Cerebellar nuclear complex (tissue), 1 donor: ENCODE results near the gene PRRG2.
A peak's percentile ranks its signal among the peaks of the same experiment; 100 is the strongest.

Experiments
- DNase-seq, 2 experiments: peaks; one replicate each; lab custom pipeline; 2025; lab: John Stamatoyannopoulos, UW

The PRRG2 gene

DNA sequence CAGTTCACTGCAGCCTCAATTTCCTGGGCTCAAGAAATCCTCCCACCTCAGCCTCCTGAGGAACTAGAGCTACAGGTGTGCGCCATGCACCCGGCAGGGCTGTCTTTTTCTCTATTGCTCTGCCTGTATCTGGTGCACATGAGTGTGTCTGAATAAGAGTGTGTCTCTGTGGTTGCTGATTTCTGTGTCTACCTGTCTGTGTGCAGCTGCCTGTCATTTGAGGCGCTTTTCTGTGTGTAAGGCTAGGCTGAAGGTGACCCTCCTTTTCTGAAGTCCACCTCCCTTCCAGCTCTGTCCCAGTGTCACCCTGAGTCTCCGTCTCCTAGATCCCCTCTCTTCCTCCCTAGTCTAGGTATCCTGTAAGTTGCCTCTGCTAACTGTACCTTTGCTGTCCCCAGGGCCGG, 8.4 kb downstream of the PRRG2 start:
- no peak for DNase-seq

DNA sequence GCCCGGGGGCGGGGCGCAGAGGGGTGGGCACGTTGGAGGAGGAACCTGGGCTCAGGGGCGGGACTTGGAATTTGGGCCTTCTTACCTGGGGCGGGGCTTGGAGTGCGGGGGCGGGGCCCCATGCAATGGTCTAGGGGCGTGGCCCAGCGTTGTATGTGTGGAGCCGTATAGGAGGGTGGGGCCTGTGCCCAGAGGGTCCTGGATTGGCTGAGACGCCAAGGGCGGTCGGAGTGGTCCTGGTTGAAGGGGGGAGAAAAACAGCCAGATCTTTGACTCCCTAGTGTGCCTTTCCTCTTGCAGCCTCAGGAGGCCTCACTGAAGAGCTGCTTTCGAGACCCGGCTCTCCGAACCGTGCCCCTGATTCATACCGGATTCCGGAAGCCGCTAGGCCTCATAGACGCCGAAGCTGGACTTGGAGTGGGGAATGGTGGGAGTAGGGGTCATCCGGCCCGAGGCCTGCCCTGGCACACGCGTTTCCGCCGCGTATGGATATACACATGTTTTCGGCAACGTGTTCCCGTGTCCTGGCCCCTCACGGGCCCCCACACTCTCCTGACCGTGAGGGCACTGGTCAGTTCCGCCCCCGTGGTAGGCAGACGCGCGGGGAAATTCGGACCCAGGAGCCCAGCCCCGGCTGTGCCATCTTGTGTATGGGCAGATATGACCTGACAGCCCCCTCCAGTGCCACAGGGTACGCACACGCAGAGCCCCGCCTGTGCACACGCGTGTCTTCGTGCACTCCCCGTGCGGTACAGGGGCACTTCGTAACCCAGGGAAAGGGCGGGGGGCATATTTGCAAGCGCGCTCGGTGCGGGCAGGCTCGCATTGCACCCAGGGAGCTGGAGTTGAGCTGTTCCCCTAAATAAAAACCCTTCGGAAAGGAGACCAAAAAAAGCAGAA, 9.2 kb downstream of the PRRG2 start:
- DNase-seq = peak; percentile 62 to 81

GRCh38 chr19:49590971-49591730, 10.0 kb downstream of the PRRG2 start, which contains the start of gene PRR12:
TSS of gene PRR12 (plus strand) at chr19:49591182. CDS start at chr19:49591655, 473 bp downstream.
- peak in 1 of 2 experiments; percentile 29 for DNase-seq

- no peak for DNase-seq
Observed at GRCh38 chr19:49591731-49592485, 10.8 kb downstream of the PRRG2 start.

GRCh38 chr19:49592486-49593232, 11.5 kb downstream of the PRRG2 start:
- no peak for DNase-seq

DNA sequence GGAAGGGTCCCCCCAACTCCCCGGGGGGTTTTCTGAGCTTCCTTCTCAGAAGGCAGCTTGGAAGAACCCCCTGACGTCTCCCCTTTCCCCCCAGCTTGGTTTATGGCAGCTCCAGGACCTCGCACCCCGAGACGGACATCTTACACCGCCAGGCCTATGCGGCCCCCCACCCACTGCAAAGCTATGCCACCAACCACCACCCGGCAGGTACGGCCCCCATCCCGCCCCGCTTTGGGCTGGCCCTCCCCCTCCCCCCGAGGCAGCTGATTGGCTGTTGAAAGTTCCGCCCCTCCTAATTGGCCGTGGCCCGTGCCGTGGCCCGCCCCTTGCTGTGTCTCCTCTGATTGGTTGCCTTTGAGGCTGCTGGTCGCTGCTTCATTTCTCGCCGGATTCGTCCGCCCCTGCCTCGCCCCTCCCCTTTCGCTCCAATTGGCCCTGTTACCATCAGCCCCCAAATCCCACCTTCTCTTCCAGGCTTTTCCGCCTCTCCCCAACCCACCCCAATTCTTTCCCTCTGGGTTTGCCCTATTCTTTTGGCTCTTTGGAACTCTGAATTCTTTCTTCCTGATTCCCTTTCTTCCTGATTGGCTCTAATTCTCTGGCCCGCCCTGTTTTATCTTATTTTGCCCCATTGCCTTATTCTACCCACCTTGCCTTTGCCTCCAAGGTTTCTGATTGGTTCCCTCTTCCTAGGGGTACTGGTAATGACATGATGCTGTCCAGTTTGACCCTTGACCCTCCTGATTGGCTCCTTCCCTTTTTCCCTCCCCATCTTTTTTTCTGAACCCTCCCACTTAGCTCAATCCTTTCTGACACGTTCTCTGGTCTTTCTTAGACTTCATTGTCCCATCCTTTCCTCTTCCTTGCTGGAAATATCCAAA, 12.4 kb downstream of the PRRG2 start:
- DNase-seq = peak; percentile 22 to 68

DNA sequence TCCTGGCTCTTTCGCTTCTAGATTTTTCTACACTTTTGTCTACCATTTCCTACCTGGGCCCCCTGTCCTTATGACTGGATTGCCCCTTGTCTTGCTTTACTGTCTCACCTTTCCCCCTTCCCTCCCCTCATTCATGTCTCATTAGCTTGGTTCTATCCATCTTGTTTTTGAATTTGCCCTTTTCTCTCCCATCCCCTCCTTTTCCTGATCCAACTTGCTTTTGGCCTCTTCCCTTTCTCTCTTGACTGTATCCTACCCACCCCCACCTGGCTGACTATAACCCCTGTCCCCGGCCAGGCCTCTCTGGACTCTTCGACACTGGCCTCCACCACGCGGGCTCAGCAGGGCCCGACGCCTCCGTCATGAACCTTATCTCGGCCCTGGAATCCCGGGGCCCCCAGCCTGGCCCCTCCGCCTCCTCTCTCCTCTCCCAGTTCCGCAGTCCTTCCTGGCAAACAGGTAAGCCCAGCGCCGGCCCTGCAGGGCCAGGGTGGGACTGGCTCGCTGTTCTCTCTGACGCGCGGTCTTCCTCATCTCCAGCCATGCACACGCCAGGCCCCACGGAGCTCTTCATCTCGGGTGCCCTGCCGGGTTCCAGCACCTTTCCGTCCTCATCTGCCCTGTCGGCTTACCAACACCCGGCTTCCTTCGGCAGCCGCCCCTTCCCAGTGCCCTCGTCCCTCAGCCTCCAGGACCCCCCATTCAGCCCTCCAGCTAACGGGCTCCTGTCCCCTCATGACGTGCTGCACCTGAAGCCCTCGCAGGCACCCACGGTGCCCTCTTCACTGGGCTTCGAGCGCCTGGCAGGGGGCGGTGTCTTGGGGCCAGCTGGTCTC, 13.3 kb downstream of the PRRG2 start:
- no peak for DNase-seq

DNA sequence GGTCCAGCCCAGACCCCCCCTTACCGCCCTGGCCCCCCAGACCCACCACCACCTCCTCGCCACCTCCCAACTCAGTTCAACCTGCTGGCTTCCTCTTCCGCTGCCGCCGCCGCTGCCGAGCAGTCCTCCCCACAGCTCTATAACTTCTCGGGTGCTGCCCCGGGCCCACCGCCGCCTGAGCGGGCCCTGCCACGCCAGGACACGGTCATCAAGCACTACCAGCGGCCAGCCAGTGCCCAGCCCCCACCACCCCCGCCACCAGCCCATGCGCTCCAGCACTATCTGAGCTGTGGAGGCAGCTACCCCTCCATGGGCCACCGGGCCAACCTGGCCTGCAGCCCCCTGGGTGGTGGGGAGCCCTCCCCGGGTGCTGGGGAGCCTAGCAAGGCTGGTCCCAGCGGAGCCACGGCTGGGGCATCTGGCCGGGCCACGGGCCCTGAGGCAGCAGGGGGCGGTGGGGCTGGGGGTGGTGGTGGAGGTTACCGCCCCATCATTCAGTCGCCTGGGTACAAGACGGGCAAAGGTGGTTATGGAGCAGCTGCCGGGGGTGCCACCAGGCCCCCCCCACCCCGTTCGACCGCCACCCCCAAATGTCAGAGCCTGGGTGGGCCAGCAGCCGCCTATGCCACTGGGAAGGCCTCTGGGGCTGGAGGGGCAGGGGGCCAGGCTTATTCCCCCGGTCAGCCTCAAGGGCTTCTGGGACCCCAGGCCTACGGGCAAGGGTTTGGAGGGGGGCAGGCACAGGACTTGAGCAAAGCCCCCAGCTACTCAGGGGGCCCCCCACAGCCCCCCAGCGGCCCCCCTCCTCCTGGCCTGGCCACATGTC, 14.1 kb downstream of the PRRG2 start:
- DNase-seq = no peak

DNA sequence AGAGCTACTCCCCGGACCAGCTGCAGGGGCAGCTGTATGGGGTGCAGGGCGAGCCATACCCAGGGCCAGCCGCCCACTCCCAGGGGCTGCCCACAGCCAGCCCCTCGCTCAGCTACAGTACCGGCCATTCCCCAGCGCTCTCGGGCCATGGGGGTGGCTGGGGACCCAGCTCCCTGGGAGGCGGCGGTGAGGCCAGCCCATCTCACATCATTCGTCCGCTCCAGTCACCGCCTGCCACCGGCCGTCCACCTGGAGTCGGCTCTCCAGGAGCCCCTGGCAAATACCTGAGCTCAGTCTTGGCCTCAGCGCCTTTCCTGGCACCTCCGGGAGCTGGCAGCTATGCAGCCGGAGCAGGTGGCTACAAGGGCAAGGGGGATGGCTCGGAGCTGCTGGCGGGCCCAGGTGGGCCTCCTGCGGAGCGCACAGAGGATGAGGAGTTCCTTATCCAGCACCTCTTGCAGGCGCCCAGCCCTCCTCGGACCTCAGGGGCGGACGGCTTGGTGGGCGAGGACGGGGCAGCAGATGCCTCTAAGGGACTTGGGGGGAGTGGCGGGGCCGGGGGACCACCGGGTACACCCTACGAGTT, 14.8 kb downstream of the PRRG2 start:
- peak in 1 of 2 experiments; percentile 24 for DNase-seq

DNA sequence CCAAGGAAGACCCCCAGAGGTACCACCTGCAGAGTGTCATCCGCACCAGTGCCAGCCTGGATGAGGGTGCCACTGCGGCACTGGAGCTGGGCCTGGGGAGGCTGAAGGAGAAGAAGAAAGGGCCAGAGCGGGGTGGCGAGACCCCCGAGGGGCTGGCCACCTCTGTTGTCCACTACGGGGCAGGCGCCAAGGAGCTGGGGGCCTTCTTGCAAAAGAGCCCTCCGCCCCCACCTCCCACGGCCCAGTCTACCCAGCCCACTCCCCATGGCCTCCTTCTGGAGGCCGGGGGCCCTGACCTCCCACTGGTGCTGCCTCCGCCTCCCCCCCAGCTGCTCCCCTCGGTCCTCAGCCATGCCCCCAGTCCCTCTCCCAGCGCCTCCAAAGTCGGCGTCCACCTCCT, 15.3 kb downstream of the PRRG2 start:
- DNase-seq = no peak

DNA sequence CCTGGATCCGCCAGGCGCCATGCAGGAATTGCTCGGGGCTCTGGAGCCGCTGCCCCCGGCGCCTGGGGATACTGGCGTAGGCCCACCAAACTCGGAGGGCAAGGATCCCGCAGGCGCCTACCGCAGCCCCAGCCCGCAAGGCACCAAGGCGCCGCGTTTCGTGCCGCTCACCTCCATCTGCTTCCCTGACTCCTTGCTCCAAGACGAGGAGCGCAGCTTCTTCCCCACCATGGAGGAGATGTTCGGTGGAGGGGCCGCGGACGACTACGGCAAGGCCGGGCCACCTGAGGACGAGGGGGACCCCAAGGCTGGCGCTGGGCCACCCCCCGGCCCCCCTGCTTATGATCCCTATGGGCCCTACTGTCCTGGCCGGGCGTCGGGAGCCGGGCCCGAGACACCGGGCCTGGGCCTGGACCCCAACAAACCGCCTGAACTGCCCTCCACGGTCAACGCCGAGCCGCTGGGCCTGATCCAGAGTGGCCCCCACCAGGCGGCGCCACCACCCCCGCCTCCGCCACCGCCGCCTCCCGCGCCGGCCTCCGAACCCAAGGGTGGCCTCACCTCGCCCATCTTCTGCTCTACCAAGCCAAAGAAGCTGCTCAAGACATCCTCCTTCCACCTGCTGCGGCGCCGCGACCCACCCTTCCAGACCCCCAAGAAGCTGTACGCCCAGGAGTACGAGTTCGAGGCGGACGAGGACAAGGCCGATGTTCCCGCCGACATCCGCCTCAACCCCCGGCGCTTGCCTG, 16.0 kb downstream of the PRRG2 start:
- no peak for DNase-seq

GRCh38 chr19:49597703-49597974, 16.5 kb downstream of the PRRG2 start:
- DNase-seq = no peak

DNA sequence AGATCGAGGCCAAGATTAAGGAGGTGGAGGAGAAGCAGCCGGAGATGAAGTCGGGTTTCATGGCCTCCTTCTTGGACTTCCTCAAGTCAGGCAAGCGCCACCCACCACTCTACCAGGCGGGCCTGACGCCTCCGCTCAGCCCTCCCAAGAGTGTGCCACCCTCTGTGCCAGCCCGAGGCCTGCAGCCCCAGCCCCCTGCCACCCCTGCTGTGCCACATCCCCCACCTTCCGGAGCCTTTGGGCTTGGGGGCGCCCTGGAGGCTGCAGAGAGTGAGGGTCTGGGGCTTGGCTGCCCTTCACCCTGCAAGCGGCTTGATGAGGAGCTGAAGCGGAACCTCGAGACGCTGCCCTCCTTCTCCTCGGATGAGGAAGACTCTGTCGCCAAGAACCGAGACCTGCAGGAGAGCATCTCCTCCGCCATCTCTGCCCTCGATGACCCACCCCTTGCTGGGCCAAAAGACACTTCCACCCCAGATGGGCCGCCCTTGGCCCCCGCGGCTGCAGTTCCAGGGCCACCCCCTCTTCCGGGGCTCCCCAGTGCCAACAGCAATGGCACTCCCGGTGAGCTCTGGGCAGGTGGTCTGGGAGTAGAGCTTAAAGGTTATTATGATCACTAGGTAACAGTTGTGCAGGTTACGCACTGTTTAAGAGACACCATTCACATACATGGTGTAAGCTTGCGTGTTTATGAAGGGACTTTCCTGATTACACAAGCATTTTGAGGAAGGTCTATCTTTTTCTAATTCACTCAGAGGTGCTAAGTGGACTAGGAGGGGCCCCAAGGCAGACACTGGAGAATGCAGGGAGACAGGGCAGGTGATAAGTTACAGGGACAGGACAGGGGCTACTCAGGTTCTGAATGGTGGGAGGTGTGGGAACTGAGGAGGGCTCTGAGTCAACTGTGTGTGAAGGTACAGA, 18.5 kb downstream of the PRRG2 start:
- DNase-seq = no peak

DNA sequence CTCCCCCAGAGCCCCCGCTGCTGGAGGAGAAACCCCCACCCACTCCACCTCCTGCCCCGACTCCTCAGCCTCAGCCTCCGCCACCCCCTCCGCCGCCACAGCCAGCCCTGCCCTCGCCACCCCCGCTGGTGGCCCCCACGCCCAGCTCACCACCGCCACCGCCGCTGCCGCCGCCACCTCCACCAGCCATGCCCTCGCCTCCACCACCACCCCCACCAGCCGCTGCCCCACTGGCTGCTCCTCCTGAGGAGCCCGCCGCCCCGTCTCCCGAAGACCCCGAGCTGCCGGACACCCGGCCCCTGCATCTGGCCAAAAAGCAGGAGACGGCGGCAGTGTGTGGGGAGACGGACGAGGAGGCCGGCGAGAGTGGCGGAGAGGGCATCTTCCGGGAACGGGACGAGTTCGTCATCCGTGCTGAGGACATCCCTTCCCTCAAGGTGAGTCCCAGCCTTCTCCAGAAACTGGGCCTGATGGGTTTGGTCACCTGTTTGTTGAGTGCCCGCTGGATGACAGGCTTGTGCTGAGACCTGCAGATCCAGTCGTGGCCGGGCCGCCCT, 20.4 kb downstream of the PRRG2 start:
- no peak for DNase-seq

DNA sequence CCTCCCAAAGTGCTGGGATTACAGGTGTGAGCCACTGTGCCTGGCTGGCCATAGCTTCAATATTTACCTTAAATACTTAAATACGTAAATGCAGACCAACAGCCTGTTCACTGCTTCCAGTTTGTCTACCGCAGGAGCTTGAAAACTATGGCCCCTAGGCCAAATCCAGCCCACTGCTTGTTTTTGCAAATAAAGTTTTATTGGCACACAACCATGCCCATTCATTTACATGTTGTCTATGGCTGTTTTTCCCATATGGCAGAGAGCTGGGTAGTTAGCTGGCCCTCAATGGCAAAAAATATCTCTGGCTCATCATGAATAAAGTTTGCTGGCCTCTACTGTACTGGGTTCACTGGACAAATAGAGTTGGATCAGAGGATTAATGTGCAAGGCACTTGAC, 21.7 kb downstream of the PRRG2 start:
- no peak for DNase-seq

DNA sequence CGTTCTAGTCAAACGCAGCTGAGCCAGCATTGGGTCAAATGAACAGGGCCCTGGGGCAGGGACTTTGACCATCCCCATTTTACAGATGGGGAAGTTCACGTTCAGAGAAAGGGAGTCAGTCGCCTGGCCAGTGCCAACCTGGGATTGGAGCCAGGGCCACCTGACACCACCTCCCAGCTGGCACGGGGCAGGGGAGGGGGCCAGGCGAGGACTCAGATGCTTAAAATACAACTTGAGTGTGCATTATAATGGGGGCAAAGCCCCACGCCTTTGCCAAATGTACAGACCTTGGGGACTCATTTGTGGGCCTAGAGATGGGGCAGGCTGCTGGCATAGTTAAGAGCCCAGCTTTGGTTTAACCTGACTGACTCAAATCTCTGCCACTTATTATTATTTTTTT, 24.5 kb downstream of the PRRG2 start:
- DNase-seq = no peak
